SK-N-DZ (cell line): ENCODE results near the gene EGFLAM. TPM values are rescaled to one million over a fixed set of nuclear protein-coding genes. Genes with fewer than 3 reads are reported as not detected.

Source experiments
- DNase-seq: peaks from one replicate; pipeline ENCODE4 v3.0.0-alpha.2; 2015; ENCODE audit warnings: low spot score
- polyA plus RNA-seq, 2 experiments: library from polyadenylated mRNA; depleted of rRNA; stranded (reverse); fragments of >200 nt; gene quantifications; 2 replicates each; pipeline ENCODE4 v1.2.3, GENCODE V29; 2014

The EGFLAM gene
- 0.94 and 1.6 TPM in 2 replicates for polyA plus RNA-seq (2014; cell fraction: cytosol; rRNA removed)
- 0.81 and 2.9 TPM in 2 replicates for polyA plus RNA-seq (2014; cell fraction: nucleus; rRNA removed)

DNA sequence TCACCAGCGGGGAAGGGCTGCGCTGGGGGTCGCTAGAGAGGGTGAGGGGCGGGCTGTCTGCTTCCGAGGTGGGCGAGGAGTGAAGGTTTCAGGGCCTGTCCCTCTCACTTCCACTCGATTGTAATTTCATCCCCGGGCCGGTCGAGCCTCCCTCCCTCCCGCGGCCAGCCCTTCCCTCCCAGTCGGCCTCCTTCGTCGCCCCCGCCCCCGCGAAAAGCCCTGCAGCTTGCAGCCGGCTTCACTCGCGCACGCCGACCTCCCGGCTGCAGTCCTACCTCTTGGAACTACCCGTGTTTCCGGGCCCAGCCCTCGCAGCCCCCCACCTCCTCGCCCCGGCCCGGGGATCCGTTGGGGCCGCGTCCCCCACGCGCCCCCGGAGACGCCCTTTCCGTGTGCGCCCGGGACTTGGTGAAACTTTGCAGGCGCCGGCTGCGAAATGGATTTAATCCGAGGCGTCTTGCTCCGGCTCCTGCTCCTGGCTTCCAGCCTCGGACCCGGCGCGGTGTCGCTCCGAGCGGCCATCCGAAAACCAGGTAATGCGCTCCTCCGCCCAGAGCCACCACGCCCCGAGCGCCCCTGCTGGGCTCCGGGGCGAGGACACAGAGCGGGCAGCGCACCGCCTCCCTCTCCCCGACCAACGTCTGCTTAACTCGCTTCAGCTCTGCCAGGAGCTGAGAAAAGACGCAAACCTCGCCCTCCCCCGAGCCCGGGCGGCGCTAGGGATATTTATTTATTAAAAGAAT is at the start of gene EGFLAM:
EGFLAM (plus strand) TSS at position 241 of the 743 bp plus-strand sequence; CDS start at position 437, 196 bp downstream.
- peak; percentile 34 for DNase-seq

DNA sequence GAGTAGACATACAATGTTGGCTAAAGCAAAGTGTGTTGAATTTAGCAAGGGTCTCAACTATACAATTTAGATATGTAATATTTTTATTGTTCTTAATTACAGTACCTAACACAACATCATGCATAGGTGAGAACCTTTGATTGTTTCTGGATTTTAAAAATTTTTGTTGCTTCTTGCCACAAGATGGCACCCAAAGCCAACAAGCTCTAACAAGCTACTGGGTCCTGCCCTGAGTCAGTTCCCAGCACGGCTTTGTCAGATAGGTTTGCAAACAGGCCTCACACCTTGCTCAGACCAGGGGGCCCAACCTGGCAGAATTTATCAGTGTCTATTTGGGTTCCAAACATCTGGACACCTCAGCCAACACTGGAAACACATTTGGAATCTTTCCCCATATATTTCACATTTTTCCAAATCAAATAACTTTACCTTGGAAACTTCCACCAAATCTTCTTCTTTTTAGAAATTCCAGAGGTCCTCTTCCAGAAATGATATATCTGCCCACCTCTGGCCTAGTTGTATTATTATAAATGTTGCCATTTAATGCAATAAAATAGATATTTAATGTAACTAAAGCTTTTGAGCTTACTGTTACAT is 49.5 kb upstream of the EGFLAM start:
- DNase-seq = peak; percentile 57

DNA sequence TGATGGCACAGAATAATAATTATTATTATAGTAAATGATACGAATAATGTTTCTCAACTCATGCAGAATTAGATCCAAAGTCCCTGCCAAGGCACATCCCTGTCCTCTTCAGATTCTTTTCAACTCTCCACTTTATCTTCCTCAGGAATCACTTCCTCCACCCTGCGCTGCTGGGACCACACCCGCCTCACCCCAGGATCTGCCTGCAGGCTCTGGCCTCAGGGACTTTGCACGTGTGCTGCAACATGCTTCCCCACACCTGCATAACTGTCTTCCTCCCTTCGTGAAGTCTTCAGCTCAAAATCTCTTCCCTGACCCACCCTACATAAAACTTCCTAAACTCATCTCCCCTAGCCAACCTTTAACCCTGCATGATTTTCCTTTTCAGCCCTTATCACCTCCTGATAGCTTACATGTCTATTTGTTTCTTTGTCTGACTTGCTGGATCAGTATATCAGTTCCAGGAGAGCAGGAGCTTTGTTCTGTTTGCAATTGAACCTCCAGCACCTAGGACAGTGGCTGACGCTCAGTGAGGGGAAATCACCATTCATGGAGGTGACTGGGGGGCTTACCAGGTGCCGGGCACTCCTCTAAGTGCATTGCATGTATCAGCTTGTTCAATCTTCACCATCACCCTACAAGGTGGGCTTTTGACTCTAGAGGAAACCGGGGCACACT is 47.5 kb upstream of the EGFLAM start:
- peak; percentile 12 for DNase-seq

DNA sequence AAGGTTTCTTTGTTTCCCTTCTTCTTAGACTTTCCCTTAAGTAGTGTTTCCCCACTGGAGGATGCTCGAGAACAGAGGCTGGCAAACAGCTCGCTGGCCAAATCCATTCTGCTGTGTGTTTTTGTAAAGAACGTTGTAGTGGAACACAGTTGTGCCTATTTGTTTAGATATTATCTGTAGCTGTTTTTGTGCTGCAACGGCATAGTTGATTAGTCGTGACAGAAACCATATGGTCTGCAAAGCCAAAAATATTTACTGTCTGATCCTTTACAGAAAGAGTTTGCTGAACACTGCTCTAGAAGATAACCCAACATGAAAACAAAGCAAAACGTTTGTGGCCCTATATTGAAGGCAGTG is 47.0 kb upstream of the EGFLAM start:
- peak; percentile 38 for DNase-seq

DNA sequence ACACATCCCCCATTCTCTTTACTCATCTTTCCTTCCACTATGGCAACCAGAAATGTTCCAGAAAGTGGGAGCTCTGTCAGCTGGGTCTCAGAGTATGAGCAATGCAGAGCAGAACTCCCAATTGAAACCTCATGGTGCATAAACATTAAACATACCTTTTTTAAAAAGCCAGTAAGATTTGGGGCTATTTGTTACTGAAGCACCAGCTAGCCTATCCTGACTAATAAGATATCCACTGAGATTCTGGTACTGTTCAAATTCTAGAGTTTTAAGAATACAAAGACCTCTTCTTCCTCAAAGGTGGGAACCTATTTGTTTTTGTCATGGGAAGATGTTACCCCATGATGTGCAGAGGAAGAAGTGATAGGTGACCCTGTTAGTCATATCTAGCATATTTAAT is 46.1 kb upstream of the EGFLAM start:
- DNase-seq = no peak

DNA sequence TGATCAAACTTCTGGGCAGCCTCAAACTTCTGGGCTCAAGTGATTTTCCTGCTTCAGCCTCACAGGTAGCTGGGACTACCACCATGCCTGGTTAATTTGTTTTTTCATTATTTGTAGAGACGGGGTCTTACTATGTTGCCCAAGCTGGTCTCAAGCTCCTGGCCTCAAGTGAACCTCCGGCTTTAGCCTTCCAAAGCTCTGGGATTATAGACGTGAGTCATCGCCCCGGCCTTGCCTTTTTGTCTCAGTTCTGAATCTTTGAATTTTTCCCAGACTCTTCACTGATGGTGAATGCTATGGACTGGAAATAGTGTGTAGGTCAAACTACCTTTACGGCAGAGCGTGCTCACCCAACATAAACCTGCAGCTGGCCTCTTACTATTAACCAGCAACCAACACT is 32.3 kb upstream of the EGFLAM start:
- DNase-seq = no peak

DNA sequence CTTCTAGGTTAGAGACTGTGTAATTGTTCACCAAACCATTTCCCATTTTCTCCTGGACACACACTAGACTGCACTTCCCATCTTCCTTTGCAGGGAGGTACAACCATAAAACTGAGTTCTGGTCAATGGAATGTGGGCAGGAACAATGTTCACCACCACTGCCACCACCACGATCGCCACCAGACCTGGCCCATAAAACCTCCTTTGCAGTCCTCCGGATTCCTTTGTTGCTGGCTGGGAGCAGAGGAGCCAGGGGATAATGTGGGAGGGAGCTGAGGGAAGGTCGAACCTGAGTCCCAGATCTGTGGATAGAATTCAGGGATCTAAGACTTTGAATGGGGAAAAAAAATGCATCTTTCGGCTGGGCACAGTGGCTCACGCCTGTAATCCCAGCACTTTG is 29.4 kb upstream of the EGFLAM start:
- DNase-seq = no peak

DNA sequence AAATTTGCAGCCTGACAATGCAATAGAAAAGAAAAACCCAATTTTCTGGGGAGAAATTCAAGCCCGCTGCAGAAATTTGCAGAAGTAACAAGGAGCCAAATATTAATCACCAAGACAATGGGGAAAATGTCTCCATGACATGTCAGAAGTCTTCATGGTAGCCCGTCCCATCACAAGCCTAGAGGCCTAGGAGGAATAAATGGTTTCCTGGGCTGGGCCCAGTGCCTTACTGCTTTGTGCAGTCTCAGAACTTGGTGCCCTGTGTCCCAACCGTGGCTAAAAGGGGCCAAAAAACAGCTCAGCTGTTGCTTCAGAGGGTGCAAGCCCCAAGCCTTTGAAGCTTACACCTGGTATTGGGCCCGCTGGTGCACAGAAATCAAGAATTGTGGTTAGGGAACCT is 23.6 kb upstream of the EGFLAM start:
- DNase-seq = no peak

DNA sequence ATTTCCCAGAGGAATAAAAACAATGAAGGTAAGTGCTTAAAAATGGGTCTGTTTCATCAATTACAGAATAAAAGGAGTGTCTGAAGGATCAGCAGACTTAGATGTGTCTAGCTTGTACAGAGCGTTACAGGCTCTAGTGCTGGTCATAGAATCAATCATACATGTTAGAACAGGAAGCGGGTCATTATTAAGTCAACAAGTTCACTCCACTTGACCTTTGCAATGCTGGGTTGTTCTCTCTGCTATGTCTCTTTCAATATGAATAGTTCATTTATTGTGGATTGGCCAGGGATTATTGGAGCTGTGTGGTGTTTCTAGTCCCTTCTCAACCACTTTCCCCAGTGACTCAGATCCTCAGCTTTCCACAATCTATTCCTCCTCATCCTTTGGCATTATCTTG is 20.7 kb upstream of the EGFLAM start:
- no peak for DNase-seq

DNA sequence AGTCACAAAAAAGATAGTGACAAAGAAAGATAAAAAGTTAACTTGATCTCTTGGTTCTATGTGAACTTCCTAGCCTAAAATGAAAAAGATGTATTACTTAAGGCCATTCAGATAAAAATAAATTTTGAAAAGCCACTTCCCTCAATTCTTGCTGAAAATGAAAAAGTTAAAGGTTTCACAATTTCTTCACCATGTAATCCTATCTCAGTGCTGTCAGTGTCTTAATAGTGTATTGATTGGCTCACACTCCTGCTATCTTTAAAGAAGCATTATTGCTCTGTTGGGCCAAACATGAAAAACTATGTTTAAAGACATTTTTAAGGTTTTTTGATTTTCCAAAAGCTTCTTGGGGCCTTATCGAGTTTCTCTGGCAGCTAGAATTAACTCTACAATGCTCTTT is 18.1 kb upstream of the EGFLAM start:
- no peak for DNase-seq

DNA sequence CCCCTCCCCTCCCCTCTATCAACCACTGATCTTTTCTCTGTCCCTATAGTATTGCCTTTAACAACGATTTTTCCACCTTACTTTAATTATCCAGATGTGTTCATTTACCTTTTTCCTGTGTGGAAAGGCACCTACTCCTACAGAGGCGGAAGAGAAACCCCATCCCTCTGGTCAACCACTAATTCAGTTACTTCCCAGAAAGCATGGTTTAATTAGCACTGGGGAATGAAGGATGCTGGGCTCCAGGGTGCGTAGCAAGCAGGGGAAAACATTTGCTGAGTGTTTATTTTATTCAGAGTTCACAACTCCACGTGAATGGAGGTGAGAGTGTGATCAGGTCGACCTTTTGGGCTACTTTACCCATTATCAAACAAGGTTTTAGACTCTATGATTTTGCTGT is 16.7 kb upstream of the EGFLAM start:
- no peak for DNase-seq

DNA sequence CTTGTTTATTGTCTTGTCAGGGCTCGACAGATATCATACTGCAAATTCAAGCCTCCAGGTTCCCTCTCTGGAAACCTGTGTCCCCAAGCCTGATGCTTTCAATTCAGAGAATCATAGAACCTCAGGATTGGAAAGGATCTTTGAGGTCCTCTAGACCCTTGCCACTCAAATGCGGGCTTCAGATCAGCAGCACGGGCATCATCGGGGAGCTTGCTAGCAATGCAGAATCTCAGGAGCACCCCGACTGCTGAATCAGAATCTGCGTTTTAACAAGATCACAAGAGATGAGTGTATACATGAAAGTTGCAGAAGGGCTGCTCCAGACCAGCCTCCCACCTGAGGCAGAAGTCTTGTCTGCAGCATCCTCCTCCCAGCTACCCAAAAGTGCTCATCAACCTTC is 13.1 kb upstream of the EGFLAM start:
- no peak for DNase-seq

DNA sequence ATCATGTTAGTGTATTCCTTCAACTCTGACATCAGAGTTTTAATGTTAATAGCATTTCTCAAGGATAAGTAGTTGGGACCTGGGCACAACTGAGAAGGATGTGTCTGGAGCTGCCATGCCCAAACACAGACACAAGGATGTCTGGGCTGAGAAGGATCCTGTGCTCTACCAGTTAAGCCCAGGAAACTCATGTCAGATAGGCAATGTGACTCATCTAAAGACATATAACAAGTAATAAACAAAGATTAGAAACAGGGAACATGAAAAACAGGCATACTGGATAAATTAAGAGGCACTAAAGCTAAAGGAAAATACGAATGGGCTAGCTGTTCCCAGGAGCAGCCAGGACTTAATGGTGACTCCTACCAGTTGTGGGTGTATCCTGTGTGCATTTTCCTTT is 9.1 kb upstream of the EGFLAM start:
- DNase-seq = no peak

DNA sequence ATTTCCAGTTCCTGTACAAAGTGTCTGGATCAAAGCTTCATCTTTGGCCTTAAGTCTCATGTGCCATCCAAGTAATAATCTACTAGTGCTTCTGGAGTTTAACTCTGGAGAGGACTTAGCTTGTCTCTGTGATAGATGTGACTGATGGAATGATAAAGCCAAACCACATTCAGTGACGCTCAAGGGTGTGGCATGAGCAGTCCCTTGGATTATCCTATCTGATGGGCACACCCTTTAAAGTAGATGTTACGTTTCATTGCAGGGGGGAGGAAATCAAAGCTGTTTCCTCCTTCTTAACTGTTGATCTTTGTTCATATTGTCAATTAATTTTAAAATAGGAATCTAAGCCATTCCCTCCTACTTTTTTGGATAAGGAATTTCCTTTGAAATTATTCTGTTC is 8.5 kb upstream of the EGFLAM start:
- no peak for DNase-seq

DNA sequence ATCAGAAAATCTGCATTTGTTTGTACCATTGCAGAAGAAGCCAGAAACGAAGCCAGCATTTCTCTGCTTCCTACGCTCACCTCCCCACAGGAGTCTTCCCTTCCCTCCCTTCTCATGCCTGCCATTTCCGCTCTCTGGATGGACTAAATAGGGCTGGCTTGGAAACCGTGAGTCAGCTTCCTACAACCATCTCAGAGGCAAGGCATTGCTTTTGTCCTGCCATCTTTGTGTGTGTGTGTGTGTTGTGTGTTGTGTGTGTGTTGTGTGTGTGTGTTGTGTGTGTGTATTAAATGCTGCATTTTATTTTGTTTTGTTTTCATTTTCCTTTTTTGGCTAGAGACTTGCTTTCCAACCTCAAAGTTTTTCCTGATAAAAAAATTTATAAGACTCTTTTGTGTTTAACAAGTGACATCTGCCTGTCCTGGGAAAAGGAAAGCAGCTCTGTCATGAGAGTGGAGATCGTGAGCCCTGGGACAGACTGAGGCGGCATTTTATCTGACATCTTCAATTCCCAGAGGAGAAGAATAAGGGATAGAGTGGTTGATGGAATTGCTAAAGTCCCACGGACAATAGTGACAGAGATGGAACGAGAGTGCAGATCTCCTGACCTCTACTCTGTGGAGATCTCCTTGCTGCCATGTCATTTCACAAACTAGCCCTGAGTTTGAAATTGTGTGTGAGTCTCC is 7.5 kb upstream of the EGFLAM start:
- no peak for DNase-seq

DNA sequence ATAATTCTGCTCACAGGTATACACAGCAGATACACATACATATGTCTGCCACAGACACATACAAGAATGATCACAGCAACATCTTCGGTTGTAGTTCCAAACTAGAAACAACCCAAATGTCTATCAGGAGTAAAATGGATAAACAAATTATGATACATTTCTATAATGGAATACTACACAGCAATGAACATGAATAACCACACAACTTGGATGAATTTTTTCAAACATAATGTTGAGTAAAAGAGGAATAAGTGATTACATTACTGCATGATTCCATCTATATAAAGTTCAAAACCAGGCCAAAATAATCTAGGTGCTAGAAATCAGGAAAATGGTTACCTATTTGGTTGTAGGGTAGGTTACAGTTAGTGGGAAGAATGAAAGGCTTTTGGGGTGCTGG is 4.6 kb upstream of the EGFLAM start:
- DNase-seq = no peak

DNA sequence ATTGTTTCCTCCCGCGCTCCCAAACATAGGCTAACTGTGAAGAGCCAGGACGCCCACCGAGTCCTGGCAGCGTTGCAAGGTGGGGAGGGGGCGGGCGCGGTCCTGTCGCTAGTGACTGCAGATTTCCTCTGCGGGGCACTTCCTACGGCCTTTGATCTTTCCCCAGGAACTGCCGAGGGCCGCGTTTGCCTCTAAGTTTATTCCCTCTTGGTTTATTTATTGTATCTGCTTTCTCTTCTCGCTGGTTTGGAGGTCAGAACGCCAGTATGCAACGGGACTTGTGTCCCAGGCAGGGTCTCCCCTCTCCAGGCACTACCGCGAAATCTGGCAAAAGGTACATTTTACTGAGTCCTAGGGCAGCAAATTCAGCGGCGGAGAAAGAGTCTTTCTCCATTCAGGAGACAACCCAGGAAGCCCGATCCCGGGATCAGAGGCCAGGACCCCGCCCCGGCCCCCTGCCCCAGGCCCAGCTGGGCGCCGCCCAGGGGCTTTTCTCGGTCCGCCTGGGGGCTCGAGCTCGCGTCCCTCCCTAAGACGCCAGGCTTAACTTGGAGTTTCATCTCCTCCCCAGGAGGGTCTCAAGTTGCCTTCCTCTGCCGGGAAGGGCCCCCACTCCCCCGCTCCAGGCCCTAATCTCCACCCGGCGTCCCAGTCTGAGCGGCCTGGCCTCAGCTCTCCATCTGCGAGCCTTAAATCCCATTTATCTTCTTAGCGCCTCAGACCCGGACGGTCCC is 884 bp upstream of the EGFLAM start:
- no peak for DNase-seq

DNA sequence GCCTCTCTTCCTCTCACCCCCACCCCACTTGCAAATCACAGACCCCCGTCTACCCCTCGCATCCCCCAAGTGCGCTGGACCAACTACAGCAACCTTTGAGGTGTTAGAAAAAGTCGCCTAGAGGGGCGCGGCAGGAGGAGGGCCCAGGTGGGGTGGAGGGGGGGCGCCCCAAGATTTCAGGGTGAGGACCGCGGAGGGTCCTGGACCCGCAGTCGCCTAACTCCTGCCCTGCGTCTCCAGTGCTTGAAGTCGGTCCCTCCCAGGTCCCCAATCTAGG is 379 bp upstream of the EGFLAM start:
- no peak for DNase-seq

DNA sequence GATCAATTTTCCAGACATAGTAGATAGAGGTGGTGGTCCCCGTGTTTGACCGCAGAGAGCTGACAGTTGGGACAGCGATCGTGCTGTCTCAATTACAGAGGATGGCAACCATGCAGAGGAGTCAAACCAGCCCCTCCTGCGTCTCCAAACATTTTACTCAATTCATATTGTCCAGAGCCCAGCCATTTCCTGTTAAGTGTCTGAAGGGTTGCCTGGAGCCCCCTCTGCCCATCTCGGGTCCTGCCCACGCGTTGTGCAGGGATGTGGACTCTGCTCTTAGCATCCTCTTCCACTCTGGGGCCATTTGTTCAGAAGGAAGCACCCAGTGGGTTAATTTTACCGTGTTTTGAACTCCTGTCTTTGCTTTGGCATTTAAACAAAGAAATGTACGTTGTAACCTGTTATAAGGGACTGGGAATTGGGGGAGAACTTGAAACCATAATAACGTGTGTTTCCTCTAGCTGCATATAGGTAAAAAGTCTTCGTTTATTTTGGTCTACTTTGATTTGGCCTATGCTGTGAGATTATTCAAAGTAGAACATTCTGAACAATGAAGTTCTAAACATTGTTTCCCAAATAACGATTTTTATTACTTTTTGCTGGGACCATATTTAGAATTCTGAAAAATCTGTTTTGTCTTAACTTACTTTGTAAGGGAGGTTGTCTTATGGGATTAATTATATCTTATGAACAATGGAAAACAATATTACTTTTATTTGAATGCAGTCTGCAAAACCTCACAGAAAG is 876 bp downstream of the EGFLAM start:
- DNase-seq = no peak

DNA sequence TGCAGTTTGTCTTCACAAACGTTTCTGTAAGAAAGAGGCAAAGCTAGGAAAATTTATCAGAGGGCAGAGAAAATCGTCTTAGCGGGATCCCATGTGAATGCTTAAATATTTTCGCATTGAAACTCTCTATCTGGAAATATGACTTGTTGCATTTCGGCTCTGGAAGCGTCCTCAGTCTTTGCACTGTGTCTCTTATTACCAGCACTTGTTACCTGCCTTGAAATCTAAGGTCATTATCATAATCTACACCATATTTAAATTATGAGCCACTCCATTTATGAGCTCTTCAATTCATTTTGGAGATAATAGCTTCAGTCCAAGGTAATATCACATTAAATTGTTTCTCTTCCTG is 1.4 kb downstream of the EGFLAM start:
- no peak for DNase-seq

DNA sequence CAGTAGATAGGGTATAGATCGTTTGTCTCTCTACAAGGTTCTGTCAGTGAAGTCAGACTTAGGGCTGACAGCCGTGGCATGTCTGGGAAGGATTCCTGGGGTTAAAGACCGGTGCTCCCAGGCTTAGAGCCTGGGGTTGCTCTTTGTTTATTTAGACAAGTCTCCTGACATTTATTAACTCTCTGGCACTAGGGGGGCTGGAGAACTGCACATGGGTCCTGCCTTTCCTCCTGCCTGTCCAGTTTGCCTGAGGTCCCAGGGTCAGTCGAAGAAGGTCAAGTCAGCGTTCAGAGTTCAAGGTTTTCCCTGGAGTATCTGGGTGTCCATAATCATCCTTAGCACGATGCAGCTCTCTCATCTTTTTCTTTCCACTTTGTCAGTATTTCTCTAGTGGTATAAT is 5.6 kb downstream of the EGFLAM start:
- no peak for DNase-seq
